ENCODE data around the gene TXK.

TXK gene

GRCh38 chr4:48103483-48104139, 30.4 kb downstream of the TXK start:
- DNase-seq (ENCODE audit: low spot score): no peak

- peak; percentile 15 for DNase-seq (ENCODE audit: low spot score)
Measured at GRCh38 chr4:48102303-48102702, 31.7 kb downstream of the TXK start.

- no peak for DNase-seq (ENCODE audit: low spot score)
Measured at GRCh38 chr4:48100256-48100655, 33.8 kb downstream of the TXK start.

GRCh38 chr4:48095441-48095840, 38.6 kb downstream of the TXK start:
- DNase-seq (ENCODE audit: low spot score): no peak

GRCh38 chr4:48093991-48094416, 40.0 kb downstream of the TXK start:
- peak; percentile 35 for DNase-seq (ENCODE audit: low spot score)

GRCh38 chr4:48090621-48091020, 43.4 kb downstream of the TXK start:
- no peak for DNase-seq (ENCODE audit: low spot score)

GRCh38 chr4:48085821-48086589, 48.0 kb downstream of the TXK start:
- DNase-seq (ENCODE audit: low spot score): no peak

- no peak for DNase-seq (ENCODE audit: low spot score)
Measured at GRCh38 chr4:48082956-48083355, 51.1 kb downstream of the TXK start.

- no peak for DNase-seq (ENCODE audit: low spot score)
Measured at GRCh38 chr4:48081196-48081595, 52.9 kb downstream of the TXK start.

- no peak for DNase-seq (ENCODE audit: low spot score)
Measured at GRCh38 chr4:48079972-48080391, 54.1 kb downstream of the TXK start.

- no peak for DNase-seq (ENCODE audit: low spot score)
Measured at GRCh38 chr4:48078862-48079655, 55.0 kb downstream of the TXK start.

- DNase-seq (ENCODE audit: low spot score): no peak
Measured at GRCh38 chr4:48078425-48078824, 55.6 kb downstream of the TXK start.

GRCh38 chr4:48074657-48075056, 59.4 kb downstream of the TXK start:
- DNase-seq (ENCODE audit: low spot score): no peak

GRCh38 chr4:48073567-48074103, 60.4 kb downstream of the TXK start:
- no peak for DNase-seq (ENCODE audit: low spot score)

- DNase-seq (ENCODE audit: low spot score): no peak
Measured at GRCh38 chr4:48071191-48071590, 62.9 kb downstream of the TXK start.

- no peak for DNase-seq (ENCODE audit: low spot score)
Measured at GRCh38 chr4:48069026-48069425, 65.0 kb downstream of the TXK start.

GRCh38 chr4:48068182-48068581, 65.9 kb downstream of the TXK start:
- no peak for DNase-seq (ENCODE audit: low spot score)

- DNase-seq (ENCODE audit: low spot score): no peak
Measured at GRCh38 chr4:48067536-48067935, 66.5 kb downstream of the TXK start.

GRCh38 chr4:48065587-48066052, 68.4 kb downstream of the TXK start:
- DNase-seq (ENCODE audit: low spot score): no peak

- DNase-seq (ENCODE audit: low spot score): no peak
Measured at GRCh38 chr4:48064349-48064748, 69.7 kb downstream of the TXK start.

- no peak for DNase-seq (ENCODE audit: low spot score)
Measured at GRCh38 chr4:48058617-48059530, 75.2 kb downstream of the TXK start.
